Stimulated activated CD8-positive, alpha-beta memory T cell treated with anti-CD3 and anti-CD28 coated beads, Interleukin-12 subunit alpha, Interleukin-12 subunit beta, amount 100 ng/mL, for 24 hours (primary cell): ENCODE measurements around the gene CILP2.

Experiments used
- DNase-seq: peaks from one replicate; pipeline ENCODE4 v3.0.0-alpha.2; 2020; ENCODE audit errors: extremely low read depth

Gene CILP2

GRCh38 chr19:19538061-19538784, at the start of gene CILP2:
CILP2 (plus strand) TSS chr19:19538265; CDS start chr19:19538350, 85 bp downstream.
- DNase-seq = no peak

- peak; percentile 62 for DNase-seq
These were observed 49.0 kb upstream of the CILP2 start for GRCh38 chr19:19488875-19489690.

DNA sequence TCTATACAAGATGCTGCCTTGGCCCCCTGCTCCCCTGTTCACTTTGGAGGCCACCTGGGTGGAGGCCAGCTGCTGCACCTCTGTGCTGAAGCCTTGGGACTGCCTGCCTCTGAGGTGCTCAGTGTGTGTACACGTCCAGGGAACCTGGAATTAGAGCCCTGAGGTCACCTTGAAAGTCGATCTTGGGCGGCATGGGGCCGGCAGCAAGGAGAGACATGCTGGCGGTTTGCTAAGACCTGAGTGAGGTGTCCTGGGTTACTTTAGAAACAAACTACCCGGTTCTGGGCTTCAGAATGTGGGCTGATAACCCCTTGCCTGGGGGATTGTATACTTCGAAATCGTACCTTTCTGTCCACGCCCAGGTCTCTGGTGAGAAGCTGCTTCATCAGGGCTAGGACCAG, 48.3 kb upstream of the CILP2 start:
- DNase-seq = no peak

- DNase-seq = peak; percentile 50
These were observed 47.7 kb upstream of the CILP2 start for GRCh38 chr19:19490214-19490968.

- no peak for DNase-seq
These were observed 46.6 kb upstream of the CILP2 start for GRCh38 chr19:19491321-19492025.

GRCh38 chr19:19492026-19492610, 45.9 kb upstream of the CILP2 start:
- DNase-seq = no peak

DNA sequence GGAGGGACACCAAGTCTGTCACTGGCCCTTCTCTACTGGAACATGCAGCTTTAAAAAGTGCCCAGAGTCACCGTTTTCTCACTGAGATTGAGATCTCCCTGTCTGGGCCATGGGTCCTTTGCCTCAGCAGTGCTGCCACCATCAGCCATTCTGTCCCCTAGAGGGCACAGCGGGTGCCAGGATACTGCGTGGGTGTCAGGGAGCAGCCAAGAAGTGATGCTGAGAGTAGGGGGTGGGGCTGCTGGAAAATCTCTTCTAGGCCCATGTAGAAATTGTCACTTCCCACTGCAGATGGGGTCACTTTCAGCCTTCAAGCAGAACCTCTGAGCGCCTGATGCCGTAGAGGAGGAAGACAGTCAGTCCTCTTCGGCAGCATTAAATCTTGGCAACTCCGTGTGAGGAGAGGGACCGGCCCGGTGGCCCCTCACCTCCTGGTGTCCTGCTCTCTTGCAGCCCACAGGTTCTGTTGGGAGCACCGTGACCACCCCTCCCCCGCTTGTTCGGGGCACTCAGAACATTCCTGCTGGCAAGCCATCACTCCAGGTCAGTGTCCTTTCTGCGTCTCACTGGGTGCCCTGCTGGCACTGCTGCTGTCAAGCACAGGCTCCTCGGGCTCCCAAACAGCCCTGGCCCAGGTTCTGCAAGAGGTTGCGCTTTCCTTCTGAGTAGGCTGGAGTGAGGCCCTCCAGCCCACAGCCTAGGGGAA, 44.1 kb upstream of the CILP2 start:
- no peak for DNase-seq

DNA sequence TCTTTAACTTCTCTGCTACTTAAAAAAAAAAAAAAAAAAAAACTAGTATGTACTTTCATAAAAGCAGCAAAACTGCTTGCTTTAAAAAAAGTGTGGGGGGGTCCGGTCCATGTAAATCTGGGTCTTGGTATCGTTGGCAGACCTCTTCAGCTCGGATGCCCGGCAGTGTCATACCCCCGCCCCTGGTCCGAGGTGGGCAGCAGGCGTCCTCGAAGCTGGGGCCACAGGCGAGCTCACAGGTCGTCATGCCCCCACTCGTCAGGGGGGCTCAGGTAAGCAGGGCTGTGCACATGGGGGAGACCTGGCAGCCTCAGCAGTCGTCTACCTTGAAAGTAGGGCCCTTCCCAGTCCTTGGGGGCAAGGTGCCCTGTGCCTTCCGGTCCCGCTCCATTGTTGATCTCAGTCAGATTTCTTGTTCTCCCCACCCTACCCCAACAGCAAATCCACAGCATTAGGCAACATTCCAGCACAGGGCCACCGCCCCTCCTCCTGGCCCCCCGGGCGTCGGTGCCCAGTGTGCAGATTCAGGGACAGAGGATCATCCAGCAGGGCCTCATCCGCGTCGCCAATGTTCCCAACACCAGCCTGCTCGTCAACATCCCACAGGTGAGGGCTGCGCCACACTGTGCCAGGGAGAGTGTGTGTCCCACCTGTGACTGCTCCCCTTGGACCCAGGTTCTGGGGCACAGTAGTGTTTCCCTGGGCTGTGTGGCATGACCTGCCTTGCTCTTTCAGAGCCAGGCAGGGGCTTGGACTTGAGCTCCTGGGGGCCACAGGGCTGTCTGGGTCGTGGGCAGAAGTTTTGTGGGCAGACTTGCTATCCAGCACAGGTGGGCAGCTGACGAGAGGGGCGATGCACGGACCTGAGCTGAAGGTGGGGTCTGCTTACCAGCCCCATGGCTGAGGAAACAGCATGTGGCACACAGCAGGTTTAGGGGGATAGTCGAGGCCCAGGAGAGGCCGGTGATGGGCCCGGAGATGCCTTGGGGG, 42.2 kb upstream of the CILP2 start:
- DNase-seq = no peak

DNA sequence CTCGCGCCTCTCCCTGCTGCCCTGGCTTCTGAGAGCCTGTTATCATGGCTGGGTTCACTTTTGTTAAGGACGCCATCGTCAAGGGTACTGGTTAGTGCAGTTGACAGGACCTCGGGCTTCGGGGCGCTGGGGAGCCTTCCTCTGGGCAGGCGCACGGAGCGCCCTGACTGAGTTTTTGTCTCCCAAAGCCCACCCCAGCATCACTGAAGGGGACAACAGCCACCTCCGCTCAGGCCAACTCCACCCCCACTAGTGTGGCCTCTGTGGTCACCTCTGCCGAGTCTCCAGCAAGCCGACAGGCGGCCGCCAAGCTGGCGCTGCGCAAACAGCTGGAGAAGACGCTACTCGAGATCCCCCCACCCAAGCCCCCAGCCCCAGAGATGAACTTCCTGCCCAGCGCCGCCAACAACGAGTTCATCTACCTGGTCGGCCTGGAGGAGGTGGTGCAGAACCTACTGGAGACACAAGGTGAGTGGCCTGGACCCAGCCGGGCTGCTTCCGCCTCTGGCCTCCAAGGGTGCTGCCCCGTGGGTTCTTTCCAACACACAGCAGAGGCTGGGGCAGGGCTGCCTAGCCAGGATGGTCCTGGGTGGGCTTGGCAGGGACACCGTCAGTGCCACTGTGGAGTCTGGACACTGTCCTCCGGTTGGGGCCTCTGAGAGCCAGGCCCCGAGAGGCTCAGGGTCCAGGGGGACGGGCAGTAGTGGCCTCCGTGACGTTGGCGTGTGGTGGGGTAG, 39.6 kb upstream of the CILP2 start:
- no peak for DNase-seq

DNA sequence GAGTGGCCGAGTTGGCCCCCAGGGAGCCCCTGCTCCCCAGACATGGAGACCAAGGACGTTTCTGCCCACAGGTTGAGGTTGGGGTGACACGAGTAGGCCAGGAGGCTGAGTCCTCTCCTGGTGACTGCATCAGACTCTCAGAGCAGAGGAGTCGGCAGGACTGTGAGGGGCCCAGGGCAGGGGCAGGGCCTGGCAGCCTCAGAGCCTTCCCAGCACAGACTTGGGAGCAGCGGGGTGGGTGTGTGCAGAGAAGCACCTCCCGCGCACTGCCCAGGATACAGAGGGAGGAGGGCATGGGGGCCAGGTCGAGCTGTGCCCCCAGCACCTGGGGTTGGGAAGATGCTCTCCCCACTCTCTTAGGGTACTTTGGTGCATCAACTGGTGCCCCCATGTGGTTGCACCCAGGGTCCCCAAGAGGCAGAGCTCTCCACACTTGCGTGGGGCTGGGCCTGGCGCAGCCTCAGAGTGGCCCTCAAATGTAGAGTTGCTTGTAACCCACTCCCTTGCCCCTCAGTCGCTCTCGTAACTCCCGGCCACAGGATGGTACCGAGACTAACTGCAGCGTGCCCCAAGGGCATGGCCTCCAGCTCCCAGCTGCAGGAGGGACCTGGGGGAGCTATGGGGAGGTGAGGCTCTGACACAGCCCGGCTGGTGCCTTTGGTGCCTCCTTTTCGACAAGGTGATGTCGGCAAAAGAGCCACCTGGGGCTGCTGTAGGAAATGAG, 38.6 kb upstream of the CILP2 start:
- DNase-seq = no peak

GRCh38 chr19:19500975-19501644, 37.0 kb upstream of the CILP2 start:
- DNase-seq = no peak

GRCh38 chr19:19501798-19502197, 36.3 kb upstream of the CILP2 start:
- no peak for DNase-seq

- no peak for DNase-seq
These were observed 35.8 kb upstream of the CILP2 start for GRCh38 chr19:19502281-19502680.

- no peak for DNase-seq
These were observed 35.1 kb upstream of the CILP2 start for GRCh38 chr19:19502808-19503602.

GRCh38 chr19:19504754-19505668, 33.1 kb upstream of the CILP2 start:
- no peak for DNase-seq
